CD4-positive, alpha-beta memory T cell (primary cell): ENCODE results near the gene H19. TPM values are rescaled to one million over a fixed set of nuclear protein-coding genes. Genes with fewer than 3 reads are reported as not detected.
A peak's percentile ranks its signal among the peaks of the same experiment; 100 is the strongest.

Experiments
- CTCF ChIA-PET: fragments of 350-600 bp; sonication (Branson Sonifier 250); formaldehyde crosslinking; loops from one replicate; lab custom pipeline; 2021; ENCODE audit warnings: inconsistent platforms; ENCODE audit not compliant: partially characterized antibody; lab: Charles Lee
- POLR2A ChIA-PET: fragments of 350-600 bp; sonication (Branson Sonifier 250); formaldehyde crosslinking; loops from one replicate; lab custom pipeline; 2021; ENCODE audit not compliant: partially characterized antibody; lab: Charles Lee
- DNase-seq, 5 donors: peaks; one replicate each; pipeline versions ENCODE4 v3.0.0 to v3.0.0-alpha.2; 2020 to 2022; ENCODE audit warnings: mixed read lengths in 1 of 5
- H3K27ac ChIP-seq: one replicate; pipeline ENCODE4 v1.7.0; 2013; ENCODE audit warnings: low read depth, low read length
- H3K27me3 ChIP-seq: 2 replicates; pipeline ENCODE4 v1.7.0; 2013; ENCODE audit warnings: mild to moderate bottlenecking, low read length, moderate library complexity; ENCODE audit not compliant: insufficient read depth
- H3K36me3 ChIP-seq: 2 replicates; pipeline ENCODE4 v1.7.0; 2013; ENCODE audit warnings: mild to moderate bottlenecking, low read length, moderate library complexity; ENCODE audit not compliant: insufficient read depth
- H3K4me1 ChIP-seq: 2 replicates; pipeline ENCODE4 v1.7.0; 2013; ENCODE audit warnings: mild to moderate bottlenecking, low read length, moderate library complexity; ENCODE audit not compliant: insufficient read depth
- H3K4me3 ChIP-seq, 2 donors: one replicate each; pipeline ENCODE4 v1.7.0; 2013; ENCODE audit warnings: low read length in 2 of 2, mild to moderate bottlenecking in 1 of 2
- H3K9me3 ChIP-seq, 2 donors: one replicate each; pipeline ENCODE4 v1.7.0; 2013; ENCODE audit warnings: low read length in 2 of 2, control low read depth in 1 of 2; ENCODE audit not compliant: control insufficient read depth in 1 of 2
- H3K27ac Mint-ChIP-seq, 7 donors: one replicate each; pipeline ENCODE4 v1.8.0; 2020 to 2021; ENCODE audit warnings: mixed read lengths in 7 of 7, mild to moderate bottlenecking in 6 of 7, inconsistent platforms in 3 of 7, moderate library complexity in 3 of 7
- H3K27me3 Mint-ChIP-seq, 2 donors: one replicate each; pipeline ENCODE4 v1.8.0; 2020 to 2021; ENCODE audit warnings: mixed read lengths in 2 of 2
- H3K36me3 Mint-ChIP-seq, 2 donors: one replicate each; pipeline ENCODE4 v1.8.0; 2020 to 2021; ENCODE audit warnings: mixed read lengths in 2 of 2, inconsistent platforms in 1 of 2, mild to moderate bottlenecking in 1 of 2
- H3K4me1 Mint-ChIP-seq, 4 donors: one replicate each; pipeline ENCODE4 v1.8.0; 2020 to 2021; ENCODE audit warnings: mixed read lengths in 4 of 4, mild to moderate bottlenecking in 1 of 4
- H3K4me3 Mint-ChIP-seq, 8 donors: one replicate each; pipeline ENCODE4 v1.8.0; 2020 to 2021; ENCODE audit warnings: mixed read lengths in 8 of 8, mild to moderate bottlenecking in 7 of 8, moderate library complexity in 6 of 8, inconsistent platforms in 3 of 8
- H3K9me3 Mint-ChIP-seq, 8 donors: one replicate each; pipeline ENCODE4 v1.8.0; 2020 to 2021; ENCODE audit warnings: mixed read lengths in 8 of 8, mild to moderate bottlenecking in 5 of 8, inconsistent platforms in 3 of 8, moderate library complexity in 1 of 8
- intact Hi-C: fragments of 100-400 bp; cut with micrococcal nuclease; formaldehyde crosslinking; loops from one replicate; pipeline ENCODE4 v1.15.1; 2023
- polyA plus RNA-seq, 2 donors: library from polyadenylated mRNA; unstranded; fragments of 300-500 nt; fragmentation: Illumina TruSeq; gene quantifications; one replicate each; pipeline ENCODE4 v1.2.3, GENCODE V29; 2021
- total RNA-seq, 2 experiments: library from RNA; stranded (reverse); gene quantifications; one replicate each; pipeline ENCODE4 v1.2.3, GENCODE V29; 2021

H19 gene
- total and polyA plus RNA-seq, 4 experiments from 2014 or later, result not detected

GRCh38 chr11:1987024-1987423, 10.6 kb downstream of the H19 start:
- no peaks in the 10 kb centered on the region for H3K4me1 ChIP-seq
- Mint-ChIP-seq H3K9me3 (no peaks in the 10 kb centered on the region), H3K4me1 (no peaks in the 10 kb centered on the region), H3K4me3 (no peak overlapping the region), H3K36me3 (no peaks in the 10 kb centered on the region), H3K27ac (no peak overlapping the region), H3K27me3 (no peaks in the 10 kb centered on the region)
- H3K27me3 ChIP-seq, result no peaks in the 10 kb centered on the region
- intact Hi-C loops, result no loop called here
- no peak for DNase-seq
- no peaks in the 10 kb centered on the region for H3K9me3 ChIP-seq
- no peak overlapping the region for H3K4me3 ChIP-seq
- no peak overlapping the region for H3K27ac ChIP-seq
- ChIA-PET CTCF (no interaction called here), POLR2A (no interaction called here)
- H3K36me3 ChIP-seq, result no peaks in the 10 kb centered on the region

DNA sequence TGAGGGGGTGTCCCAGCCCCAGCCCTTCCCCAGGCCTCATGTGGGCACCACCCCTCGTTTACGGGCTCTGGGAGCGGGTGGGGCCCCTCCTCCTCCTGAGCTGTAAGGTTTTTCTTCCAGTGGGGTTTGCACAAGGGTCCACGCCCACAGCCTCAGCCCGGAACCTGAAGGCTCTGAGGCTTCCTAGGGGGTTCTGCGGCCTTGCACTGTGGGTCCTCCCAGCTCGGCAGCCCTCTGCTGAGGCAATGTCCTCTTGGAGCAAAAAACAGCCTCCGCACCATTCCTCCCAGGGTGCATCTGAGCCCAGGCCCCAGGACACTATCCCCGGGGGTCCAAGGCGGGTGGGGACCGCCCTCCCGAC, 14.1 kb downstream of the H19 start:
- no peaks in the 10 kb centered on the region for H3K27me3 ChIP-seq
- no peaks in the 10 kb centered on the region for H3K36me3 Mint-ChIP-seq
- no peak overlapping the region for H3K27ac Mint-ChIP-seq
- no peak overlapping the region for H3K27ac ChIP-seq
- H3K4me3 ChIP-seq, result no peak overlapping the region
- H3K27me3 Mint-ChIP-seq, result no peaks in the 10 kb centered on the region
- H3K4me1 ChIP-seq, result no peaks in the 10 kb centered on the region
- no peak overlapping the region for H3K4me3 Mint-ChIP-seq
- H3K9me3 Mint-ChIP-seq, result no peaks in the 10 kb centered on the region
- no peaks in the 10 kb centered on the region for H3K36me3 ChIP-seq
- no peaks in the 10 kb centered on the region for H3K4me1 Mint-ChIP-seq
- POLR2A ChIA-PET, result no interaction called here
- CTCF ChIA-PET, result no interaction called here
- DNase-seq, result no peak
- H3K9me3 ChIP-seq, result no peaks in the 10 kb centered on the region
- intact Hi-C loops, result no loop called here

GRCh38 chr11:1982873-1983600, 14.6 kb downstream of the H19 start:
- H3K4me3 ChIP-seq, result no peak overlapping the region
- POLR2A ChIA-PET, result no interaction called here
- no peaks in the 10 kb centered on the region for H3K36me3 ChIP-seq
- H3K27me3 ChIP-seq, result no peaks in the 10 kb centered on the region
- no peak for DNase-seq
- no peaks in the 10 kb centered on the region for H3K4me1 ChIP-seq
- Mint-ChIP-seq H3K4me3 (no peak overlapping the region), H3K4me1 (no peaks in the 10 kb centered on the region), H3K36me3 (no peaks in the 10 kb centered on the region), H3K27ac (no peak overlapping the region), H3K9me3 (no peaks in the 10 kb centered on the region), H3K27me3 (no peaks in the 10 kb centered on the region)
- CTCF ChIA-PET, result no interaction called here
- H3K27ac ChIP-seq, result no peak overlapping the region
- intact Hi-C loops, result no loop called here
- H3K9me3 ChIP-seq, result no peaks in the 10 kb centered on the region

GRCh38 chr11:1979607-1980006, 18.0 kb downstream of the H19 start:
- CTCF ChIA-PET, result interaction anchor here (0.7 kb wide), 1 partner anchor 286 kb away, joined by 3 read pairs; no protein-coding TSS in a partner anchor

GRCh38 chr11:1978720-1979473, 18.7 kb downstream of the H19 start:
- Histone ChIP-seq H3K4me3 (no peak overlapping the region), H3K27me3 (no peaks in the 10 kb centered on the region), H3K27ac (no peak overlapping the region), H3K4me1 (no peaks in the 10 kb centered on the region), H3K36me3 (no peaks in the 10 kb centered on the region), H3K9me3 (no peaks in the 10 kb centered on the region)
- DNase-seq, result no peak
- ChIA-PET CTCF (no interaction called here), POLR2A (no interaction called here)
- Mint-ChIP-seq H3K4me3 (no peak overlapping the region), H3K27me3 (no peaks in the 10 kb centered on the region), H3K9me3 (no peaks in the 10 kb centered on the region), H3K27ac (no peak overlapping the region), H3K4me1 (no peaks in the 10 kb centered on the region), H3K36me3 (no peaks in the 10 kb centered on the region)
- intact Hi-C loops, result no loop called here

More at GRCh38 chr11:1979607-1980006, 18.0 kb downstream of the H19 start:
- Mint-ChIP-seq H3K4me3 (no peak overlapping the region), H3K27me3 (no peaks in the 10 kb centered on the region), H3K4me1 (no peaks in the 10 kb centered on the region), H3K36me3 (no peaks in the 10 kb centered on the region), H3K27ac (no peak overlapping the region), H3K9me3 (no peaks in the 10 kb centered on the region)
- no peaks in the 10 kb centered on the region for H3K36me3 ChIP-seq
- DNase-seq, result no peak
- H3K27ac ChIP-seq, result no peak overlapping the region
- H3K27me3 ChIP-seq, result no peaks in the 10 kb centered on the region
- no peaks in the 10 kb centered on the region for H3K9me3 ChIP-seq
- intact Hi-C loops, result no loop called here
- no peaks in the 10 kb centered on the region for H3K4me1 ChIP-seq
- no peak overlapping the region for H3K4me3 ChIP-seq
- POLR2A ChIA-PET, result no interaction called here

DNA sequence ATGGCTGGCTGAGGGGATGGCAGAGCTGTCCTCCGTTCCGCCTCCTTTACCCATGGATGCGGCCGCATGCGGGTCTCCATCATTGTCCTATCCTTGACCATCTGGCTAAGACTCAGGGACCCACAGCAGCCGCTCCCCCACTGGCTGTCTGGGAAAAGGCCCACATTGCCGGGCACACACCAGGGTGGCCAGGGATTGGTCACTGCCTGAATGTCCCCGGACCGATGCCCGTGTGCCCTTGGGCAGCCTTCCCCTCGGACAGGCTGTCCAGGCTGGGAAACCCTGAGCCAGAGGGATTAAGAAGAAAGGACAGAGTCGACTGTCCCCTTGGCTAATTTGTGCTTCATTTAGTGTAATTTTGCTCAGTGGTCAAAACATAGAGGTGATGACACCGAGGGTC, 22.5 kb downstream of the H19 start:
- Histone ChIP-seq H3K9me3 (no peaks in the 10 kb centered on the region), H3K27me3 (no peaks in the 10 kb centered on the region), H3K27ac (no peak overlapping the region), H3K36me3 (no peaks in the 10 kb centered on the region), H3K4me3 (no peak overlapping the region), H3K4me1 (no peaks in the 10 kb centered on the region)
- DNase-seq, result no peak
- CTCF ChIA-PET, result no interaction called here
- H3K9me3 Mint-ChIP-seq, result no peaks in the 10 kb centered on the region
- no peak overlapping the region for H3K4me3 Mint-ChIP-seq
- no peak overlapping the region for H3K27ac Mint-ChIP-seq
- POLR2A ChIA-PET, result no interaction called here
- H3K4me1 Mint-ChIP-seq, result no peaks in the 10 kb centered on the region
- intact Hi-C loops, result no loop called here
- no peaks in the 10 kb centered on the region for H3K36me3 Mint-ChIP-seq
- no peaks in the 10 kb centered on the region for H3K27me3 Mint-ChIP-seq

DNA sequence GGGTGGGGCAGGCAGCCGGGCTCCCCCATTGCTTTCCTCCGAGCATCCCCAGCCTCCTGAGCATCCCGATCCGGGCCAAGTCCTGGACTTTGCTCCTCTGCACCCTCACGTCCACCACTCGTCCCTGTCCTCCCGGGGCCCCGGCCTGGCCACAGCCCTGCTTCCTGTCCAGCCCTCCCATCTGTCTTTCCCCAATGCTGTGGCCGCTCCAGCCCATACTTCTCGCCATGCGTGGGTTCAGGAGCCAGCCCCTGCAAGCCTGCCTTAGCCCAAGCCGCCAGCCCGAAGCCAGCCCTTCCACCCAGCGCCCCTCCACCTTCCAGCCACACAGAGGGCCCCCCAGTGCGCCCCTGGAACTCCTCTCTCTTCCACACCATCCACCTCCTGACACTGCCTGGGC, 26.7 kb downstream of the H19 start:
- no peak overlapping the region for H3K27ac ChIP-seq
- ChIA-PET POLR2A (no interaction called here), CTCF (no interaction called here)
- H3K4me3 ChIP-seq, result no peak overlapping the region
- Mint-ChIP-seq H3K36me3 (no peaks in the 10 kb centered on the region), H3K9me3 (no peaks in the 10 kb centered on the region), H3K4me1 (no peaks in the 10 kb centered on the region), H3K27ac (peak overlapping the region in 1 of 7 donors; percentile 41), H3K4me3 (no peak overlapping the region), H3K27me3 (no peaks in the 10 kb centered on the region)
- no peaks in the 10 kb centered on the region for H3K9me3 ChIP-seq
- H3K27me3 ChIP-seq, result no peaks in the 10 kb centered on the region
- H3K4me1 ChIP-seq, result no peaks in the 10 kb centered on the region
- no peaks in the 10 kb centered on the region for H3K36me3 ChIP-seq
- no peak for DNase-seq
- intact Hi-C loops, result no loop called here
